Stimulated activated memory B cell treated with anti-CD40 and anti-IgM and Interleukin-4, amounts not matched to agents 10 μg/mL and 1 μg/mL and 100 μg/mL, for 72 hours (primary cell): ENCODE data around the gene GPN3.
"Not testable (repeated sequence)": the region's sequence is repeated elsewhere in the genome, so short reads cannot be mapped to it uniquely, and the experiment has no call there.

Source experiments
- ATAC-seq: fragments of 150-1000 bp; cut with Tn5 transposase; 2 replicates; pipeline ENCODE4 v1.10.0; 2021
- H3K27ac Mint-ChIP-seq: one replicate; pipeline ENCODE4 v1.8.0; 2022; ENCODE audit warnings: mild to moderate bottlenecking, mixed read lengths
- H3K27me3 Mint-ChIP-seq: one replicate; pipeline ENCODE4 v1.8.0; 2022; ENCODE audit warnings: mixed read lengths
- H3K36me3 Mint-ChIP-seq: one replicate; pipeline ENCODE4 v1.8.0; 2022; ENCODE audit warnings: mixed read lengths
- H3K4me1 Mint-ChIP-seq: one replicate; pipeline ENCODE4 v1.8.0; 2022; ENCODE audit warnings: mixed read lengths
- H3K4me3 Mint-ChIP-seq: one replicate; pipeline ENCODE4 v1.8.0; 2022; ENCODE audit warnings: mild to moderate bottlenecking, moderate library complexity, mixed read lengths
- H3K9me3 Mint-ChIP-seq: one replicate; pipeline ENCODE4 v1.8.0; 2022; ENCODE audit warnings: mixed read lengths

GPN3 gene

GRCh38 chr12:110417113-110417512 lies 50.9 kb downstream of the GPN3 start:
- not testable (repeated sequence) for H3K36me3 Mint-ChIP-seq, H3K4me1 Mint-ChIP-seq, H3K4me3 Mint-ChIP-seq, H3K27me3 Mint-ChIP-seq, H3K27ac Mint-ChIP-seq, H3K9me3 Mint-ChIP-seq
- peak; percentile 48 for ATAC-seq

- H3K4me3 Mint-ChIP-seq, H3K9me3 Mint-ChIP-seq, H3K4me1 Mint-ChIP-seq, H3K27ac Mint-ChIP-seq, ATAC-seq, H3K27me3 Mint-ChIP-seq, H3K36me3 Mint-ChIP-seq: not testable (repeated sequence)
Measured at GRCh38 chr12:110410086-110410485, 58.0 kb downstream of the GPN3 start.

GRCh38 chr12:110405126-110405662 lies 62.9 kb downstream of the GPN3 start:
- H3K4me1 Mint-ChIP-seq: peaks cover 17% of the 10 kb centered on the region
- not testable (repeated sequence) for H3K9me3 Mint-ChIP-seq, H3K36me3 Mint-ChIP-seq, H3K27me3 Mint-ChIP-seq, H3K4me3 Mint-ChIP-seq, ATAC-seq, H3K27ac Mint-ChIP-seq

- Mint-ChIP-seq H3K27ac (peak overlapping the region; percentile 98), H3K4me1 (peaks cover 20% of the 10 kb centered on the region), H3K27me3 (no peaks in the 10 kb centered on the region), H3K36me3 (peaks cover 7% of the 10 kb centered on the region), H3K4me3 (peak overlapping the region; percentile 98), H3K9me3 (no peaks in the 10 kb centered on the region)
- ATAC-seq: peak; percentile 79
Measured at GRCh38 chr12:110403976-110404682, 63.9 kb downstream of the GPN3 start.

- H3K27me3 Mint-ChIP-seq: no peaks in the 10 kb centered on the region
- H3K27ac Mint-ChIP-seq: peak within 1 kb of the TSS; percentile 98
- H3K4me3 Mint-ChIP-seq: peak within 1 kb of the TSS; percentile 98
- ATAC-seq: peak; percentile 94
- H3K36me3 Mint-ChIP-seq: peaks cover 7% of the 10 kb centered on the region
- H3K9me3 Mint-ChIP-seq: no peaks in the 10 kb centered on the region
- peaks cover 20% of the 10 kb centered on the region for H3K4me1 Mint-ChIP-seq
Measured at GRCh38 chr12:110403146-110403975, 64.7 kb downstream of the GPN3 start, which contains the start of gene ANAPC7. ANAPC7 (minus strand) TSS chr12:110403708; CDS start chr12:110403627, 81 bp downstream.
